ENCODE data around the gene CTIF. TPM values are rescaled to one million over a fixed set of nuclear protein-coding genes. Genes with fewer than 3 reads are reported as not detected.

The CTIF gene
- total and polyA plus RNA-seq, 5 donors from 2014 or later: 0.23 to 1.8 TPM; not detected in 3

- H3K4me3 ChIP-seq (ENCODE audit: low read depth, low read length): no peak overlapping the region
- H3K36me3 ChIP-seq (ENCODE audit: control insufficient read depth, insufficient read depth, low read length): no peaks in the 10 kb centered on the region
- Mint-ChIP-seq H3K36me3 (no peaks in the 10 kb centered on the region), H3K4me3 (peak overlapping the region in 2 of 4 donors; percentile 24 to 34), H3K27ac (no peak overlapping the region), H3K9me3 (peaks cover 0 to 2% (median 0%) of the 10 kb centered on the region in 7 donors), H3K27me3 (peaks cover 60% of the 10 kb centered on the region), H3K4me1 (peaks cover 0 to 10% (median 6%) of the 10 kb centered on the region in 4 donors)
- peaks cover 13% of the 10 kb centered on the region for H3K27me3 ChIP-seq (ENCODE audit: control insufficient read depth, insufficient read depth, low read length)
- no peak overlapping the region for H3K27ac ChIP-seq (ENCODE audit: insufficient read depth, low read length, poor library complexity, severe bottlenecking)
- ATAC-seq (ENCODE audit: low read depth in 2 of 2) (no peak), DNase-seq (no peak)
- no peaks in the 10 kb centered on the region for H3K9me3 ChIP-seq (ENCODE audit: control insufficient read depth in 2 of 2, low read length in 2 of 2)
- peaks cover 22% of the 10 kb centered on the region for H3K4me1 ChIP-seq (ENCODE audit: control insufficient read depth, insufficient read depth, low read length, poor library complexity, severe bottlenecking)
Measured at GRCh38 chr18:48542513-48543181, 3.8 kb downstream of the CTIF start.

DNA sequence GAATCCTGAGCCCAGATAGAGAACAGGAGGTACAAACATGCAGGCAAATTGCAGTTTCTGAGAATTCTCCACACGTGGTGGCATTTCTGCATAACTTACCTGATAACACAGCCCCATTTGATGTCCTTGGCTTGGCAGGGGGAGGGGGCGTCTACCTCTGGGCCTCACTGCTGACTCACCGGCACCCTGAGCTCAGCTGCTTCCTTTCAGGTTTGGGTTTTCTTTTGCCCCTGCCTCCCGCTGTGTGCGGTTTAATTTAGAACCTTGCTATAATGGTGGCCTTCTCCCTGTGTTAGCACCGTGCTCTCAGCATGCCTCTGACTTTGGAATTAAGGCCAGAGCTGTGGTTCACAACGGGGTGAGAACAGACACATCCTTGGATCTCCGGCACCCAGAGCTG, 4.4 kb downstream of the CTIF start:
- ATAC-seq (ENCODE audit: low read depth in 2 of 2): no peak
- Mint-ChIP-seq H3K4me3 (no peak overlapping the region), H3K9me3 (peaks cover 0 to 2% (median 0%) of the 10 kb centered on the region in 7 donors)

GRCh38 chr18:48544116-48544515, 5.3 kb downstream of the CTIF start:
- H3K36me3 Mint-ChIP-seq: no peaks in the 10 kb centered on the region
- DNase-seq: no peak
- H3K9me3 Mint-ChIP-seq: peaks cover 0 to 5% (median 0%) of the 10 kb centered on the region in 7 donors

More for the DNA sequence above, 4.4 kb downstream of the CTIF start:
- H3K4me3 ChIP-seq (ENCODE audit: low read depth, low read length): no peak overlapping the region
- no peaks in the 10 kb centered on the region for H3K36me3 Mint-ChIP-seq
- no peak overlapping the region for H3K27ac Mint-ChIP-seq
- H3K27ac ChIP-seq (ENCODE audit: insufficient read depth, low read length, poor library complexity, severe bottlenecking): no peak overlapping the region
- H3K4me1 Mint-ChIP-seq: peaks cover 0 to 10% (median 6%) of the 10 kb centered on the region in 4 donors
- no peaks in the 10 kb centered on the region for H3K36me3 ChIP-seq (ENCODE audit: control insufficient read depth, insufficient read depth, low read length)
- peak in 1 of 3 donors; percentile 39 for DNase-seq
- H3K4me1 ChIP-seq (ENCODE audit: control insufficient read depth, insufficient read depth, low read length, poor library complexity, severe bottlenecking): peaks cover 22% of the 10 kb centered on the region
- H3K27me3 ChIP-seq (ENCODE audit: control insufficient read depth, insufficient read depth, low read length): peaks cover 13% of the 10 kb centered on the region
- H3K27me3 Mint-ChIP-seq: peaks cover 57% of the 10 kb centered on the region
- no peaks in the 10 kb centered on the region for H3K9me3 ChIP-seq (ENCODE audit: control insufficient read depth in 2 of 2, low read length in 2 of 2)

GRCh38 chr18:48544661-48545415, 6.0 kb downstream of the CTIF start:
- Mint-ChIP-seq H3K4me3 (no peak overlapping the region), H3K27me3 (peaks cover 50% of the 10 kb centered on the region), H3K27ac (no peak overlapping the region), H3K9me3 (peaks cover 0 to 5% (median 0%) of the 10 kb centered on the region in 7 donors), H3K4me1 (peaks cover 0 to 10% (median 4%) of the 10 kb centered on the region in 4 donors), H3K36me3 (no peaks in the 10 kb centered on the region)
- Histone ChIP-seq H3K9me3 (ENCODE audit: control insufficient read depth in 2 of 2, low read length in 2 of 2) (no peaks in the 10 kb centered on the region), H3K4me3 (ENCODE audit: low read depth, low read length) (no peak overlapping the region), H3K27me3 (ENCODE audit: control insufficient read depth, insufficient read depth, low read length) (peaks cover 13% of the 10 kb centered on the region), H3K4me1 (ENCODE audit: control insufficient read depth, insufficient read depth, low read length, poor library complexity, severe bottlenecking) (peaks cover 14% of the 10 kb centered on the region), H3K27ac (ENCODE audit: insufficient read depth, low read length, poor library complexity, severe bottlenecking) (no peak overlapping the region), H3K36me3 (ENCODE audit: control insufficient read depth, insufficient read depth, low read length) (no peaks in the 10 kb centered on the region)
- no peak for DNase-seq
- ATAC-seq (ENCODE audit: low read depth in 2 of 2): no peak

More at GRCh38 chr18:48544116-48544515, 5.3 kb downstream of the CTIF start:
- no peak overlapping the region for H3K4me3 ChIP-seq (ENCODE audit: low read depth, low read length)
- H3K27me3 ChIP-seq (ENCODE audit: control insufficient read depth, insufficient read depth, low read length): peaks cover 13% of the 10 kb centered on the region
- Mint-ChIP-seq H3K27me3 (peaks cover 50% of the 10 kb centered on the region), H3K27ac (no peak overlapping the region), H3K4me1 (peaks cover 0 to 10% (median 4%) of the 10 kb centered on the region in 4 donors), H3K4me3 (no peak overlapping the region)
- ATAC-seq (ENCODE audit: low read depth in 2 of 2): no peak
- H3K9me3 ChIP-seq (ENCODE audit: control insufficient read depth in 2 of 2, low read length in 2 of 2): no peaks in the 10 kb centered on the region
- H3K27ac ChIP-seq (ENCODE audit: insufficient read depth, low read length, poor library complexity, severe bottlenecking): no peak overlapping the region
- H3K4me1 ChIP-seq (ENCODE audit: control insufficient read depth, insufficient read depth, low read length, poor library complexity, severe bottlenecking): peaks cover 21% of the 10 kb centered on the region
- no peaks in the 10 kb centered on the region for H3K36me3 ChIP-seq (ENCODE audit: control insufficient read depth, insufficient read depth, low read length)

- Mint-ChIP-seq H3K36me3 (no peaks in the 10 kb centered on the region), H3K27ac (no peak overlapping the region), H3K27me3 (peaks cover 44% of the 10 kb centered on the region), H3K9me3 (peaks cover 0 to 5% (median 0%) of the 10 kb centered on the region in 7 donors), H3K4me3 (no peak overlapping the region), H3K4me1 (peaks cover 0 to 6% (median 4%) of the 10 kb centered on the region in 4 donors)
- no peak for DNase-seq
- H3K36me3 ChIP-seq (ENCODE audit: control insufficient read depth, insufficient read depth, low read length): no peaks in the 10 kb centered on the region
- no peak for ATAC-seq (ENCODE audit: low read depth in 2 of 2)
- no peaks in the 10 kb centered on the region for H3K9me3 ChIP-seq (ENCODE audit: control insufficient read depth in 2 of 2, low read length in 2 of 2)
- H3K27me3 ChIP-seq (ENCODE audit: control insufficient read depth, insufficient read depth, low read length): peaks cover 13% of the 10 kb centered on the region
- no peak overlapping the region for H3K27ac ChIP-seq (ENCODE audit: insufficient read depth, low read length, poor library complexity, severe bottlenecking)
- H3K4me1 ChIP-seq (ENCODE audit: control insufficient read depth, insufficient read depth, low read length, poor library complexity, severe bottlenecking): peaks cover 6% of the 10 kb centered on the region
- H3K4me3 ChIP-seq (ENCODE audit: low read depth, low read length): no peak overlapping the region
Measured at GRCh38 chr18:48545757-48546321, 7.0 kb downstream of the CTIF start.

GRCh38 chr18:48546396-48546795, 7.6 kb downstream of the CTIF start:
- H3K27ac Mint-ChIP-seq: no peak overlapping the region
- peaks cover 0 to 5% (median 0%) of the 10 kb centered on the region in 7 donors for H3K9me3 Mint-ChIP-seq
- no peaks in the 10 kb centered on the region for H3K36me3 Mint-ChIP-seq
- no peak overlapping the region for H3K27ac ChIP-seq (ENCODE audit: insufficient read depth, low read length, poor library complexity, severe bottlenecking)
- H3K4me1 Mint-ChIP-seq: peaks cover 0 to 5% (median 3%) of the 10 kb centered on the region in 4 donors
- DNase-seq: no peak
- H3K4me3 ChIP-seq (ENCODE audit: low read depth, low read length): no peak overlapping the region
- no peaks in the 10 kb centered on the region for H3K9me3 ChIP-seq (ENCODE audit: control insufficient read depth in 2 of 2, low read length in 2 of 2)
- peaks cover 13% of the 10 kb centered on the region for H3K27me3 ChIP-seq (ENCODE audit: control insufficient read depth, insufficient read depth, low read length)
- H3K4me3 Mint-ChIP-seq: no peak overlapping the region
- peaks cover 41% of the 10 kb centered on the region for H3K27me3 Mint-ChIP-seq
- ATAC-seq (ENCODE audit: low read depth in 2 of 2): no peak
- no peaks in the 10 kb centered on the region for H3K36me3 ChIP-seq (ENCODE audit: control insufficient read depth, insufficient read depth, low read length)
- no peaks in the 10 kb centered on the region for H3K4me1 ChIP-seq (ENCODE audit: control insufficient read depth, insufficient read depth, low read length, poor library complexity, severe bottlenecking)

DNA sequence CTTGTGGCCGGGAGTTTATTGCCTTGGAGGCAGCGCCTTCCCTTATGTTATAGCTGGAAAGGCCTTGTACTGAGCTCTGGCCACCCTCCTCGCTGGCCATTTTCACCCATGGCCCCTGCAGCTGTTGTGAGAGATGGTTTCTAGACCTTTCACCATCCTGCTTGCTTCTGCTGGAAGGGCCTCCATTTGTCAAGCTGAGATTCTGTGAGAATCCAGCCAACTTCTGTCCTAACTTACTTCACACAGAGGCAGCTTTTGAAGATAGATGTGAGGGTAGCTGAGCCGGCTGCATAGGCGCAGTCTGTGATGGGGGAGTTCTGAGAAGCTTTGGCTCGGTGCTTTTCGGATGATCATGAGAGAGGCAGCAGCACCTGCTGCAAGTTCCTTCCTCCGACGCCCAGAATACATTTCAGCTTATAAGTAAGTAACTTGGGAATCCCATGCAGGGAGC, 8.7 kb downstream of the CTIF start:
- H3K27me3 ChIP-seq (ENCODE audit: control insufficient read depth, insufficient read depth, low read length): peaks cover 7% of the 10 kb centered on the region
- H3K4me3 Mint-ChIP-seq: no peak overlapping the region
- no peak overlapping the region for H3K4me3 ChIP-seq (ENCODE audit: low read depth, low read length)
- no peaks in the 10 kb centered on the region for H3K9me3 ChIP-seq (ENCODE audit: control insufficient read depth in 2 of 2, low read length in 2 of 2)
- no peaks in the 10 kb centered on the region for H3K36me3 Mint-ChIP-seq
- H3K9me3 Mint-ChIP-seq: peaks cover 0 to 5% (median 0%) of the 10 kb centered on the region in 7 donors
- no peak overlapping the region for H3K27ac ChIP-seq (ENCODE audit: insufficient read depth, low read length, poor library complexity, severe bottlenecking)
- no peaks in the 10 kb centered on the region for H3K4me1 Mint-ChIP-seq
- no peaks in the 10 kb centered on the region for H3K4me1 ChIP-seq (ENCODE audit: control insufficient read depth, insufficient read depth, low read length, poor library complexity, severe bottlenecking)
- DNase-seq: no peak
- no peak overlapping the region for H3K27ac Mint-ChIP-seq
- H3K27me3 Mint-ChIP-seq: peaks cover 30% of the 10 kb centered on the region
- no peak for ATAC-seq (ENCODE audit: low read depth in 2 of 2)
- H3K36me3 ChIP-seq (ENCODE audit: control insufficient read depth, insufficient read depth, low read length): no peaks in the 10 kb centered on the region
